ENCODE data around the gene EPHA8.

Gene EPHA8

DNA sequence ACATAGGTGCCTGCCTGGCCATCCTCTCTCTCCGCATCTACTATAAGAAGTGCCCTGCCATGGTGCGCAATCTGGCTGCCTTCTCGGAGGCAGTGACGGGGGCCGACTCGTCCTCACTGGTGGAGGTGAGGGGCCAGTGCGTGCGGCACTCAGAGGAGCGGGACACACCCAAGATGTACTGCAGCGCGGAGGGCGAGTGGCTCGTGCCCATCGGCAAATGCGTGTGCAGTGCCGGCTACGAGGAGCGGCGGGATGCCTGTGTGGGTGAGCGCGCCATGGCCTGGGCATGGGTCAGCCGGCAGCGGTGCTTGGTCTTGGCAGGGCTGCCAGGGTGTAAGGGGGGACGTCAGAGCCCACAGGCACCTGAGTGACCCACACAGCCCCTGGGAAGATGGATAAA lies 13.3 kb downstream of the EPHA8 start:
- TF ChIP-seq, protein P1, sequence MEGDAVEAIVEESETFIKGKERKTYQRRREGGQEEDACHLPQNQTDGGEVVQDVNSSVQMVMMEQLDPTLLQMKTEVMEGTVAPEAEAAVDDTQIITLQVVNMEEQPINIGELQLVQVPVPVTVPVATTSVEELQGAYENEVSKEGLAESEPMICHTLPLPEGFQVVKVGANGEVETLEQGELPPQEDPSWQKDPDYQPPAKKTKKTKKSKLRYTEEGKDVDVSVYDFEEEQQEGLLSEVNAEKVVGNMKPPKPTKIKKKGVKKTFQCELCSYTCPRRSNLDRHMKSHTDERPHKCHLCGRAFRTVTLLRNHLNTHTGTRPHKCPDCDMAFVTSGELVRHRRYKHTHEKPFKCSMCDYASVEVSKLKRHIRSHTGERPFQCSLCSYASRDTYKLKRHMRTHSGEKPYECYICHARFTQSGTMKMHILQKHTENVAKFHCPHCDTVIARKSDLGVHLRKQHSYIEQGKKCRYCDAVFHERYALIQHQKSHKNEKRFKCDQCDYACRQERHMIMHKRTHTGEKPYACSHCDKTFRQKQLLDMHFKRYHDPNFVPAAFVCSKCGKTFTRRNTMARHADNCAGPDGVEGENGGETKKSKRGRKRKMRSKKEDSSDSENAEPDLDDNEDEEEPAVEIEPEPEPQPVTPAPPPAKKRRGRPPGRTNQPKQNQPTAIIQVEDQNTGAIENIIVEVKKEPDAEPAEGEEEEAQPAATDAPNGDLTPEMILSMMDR (IDR thresholded peaks at IDR 0.05; ENCODE audit: extremely low read depth, insufficient read depth, missing control alignments): no peak
- DNase-seq (ENCODE audit: low spot score): no peak
- in situ Hi-C loops (cut with MboI; ENCODE audit: low pct_unique_long_range_greater_than_20kb, low sequenced_read_pairs, unreplicated experiment): no loop called here

DNA sequence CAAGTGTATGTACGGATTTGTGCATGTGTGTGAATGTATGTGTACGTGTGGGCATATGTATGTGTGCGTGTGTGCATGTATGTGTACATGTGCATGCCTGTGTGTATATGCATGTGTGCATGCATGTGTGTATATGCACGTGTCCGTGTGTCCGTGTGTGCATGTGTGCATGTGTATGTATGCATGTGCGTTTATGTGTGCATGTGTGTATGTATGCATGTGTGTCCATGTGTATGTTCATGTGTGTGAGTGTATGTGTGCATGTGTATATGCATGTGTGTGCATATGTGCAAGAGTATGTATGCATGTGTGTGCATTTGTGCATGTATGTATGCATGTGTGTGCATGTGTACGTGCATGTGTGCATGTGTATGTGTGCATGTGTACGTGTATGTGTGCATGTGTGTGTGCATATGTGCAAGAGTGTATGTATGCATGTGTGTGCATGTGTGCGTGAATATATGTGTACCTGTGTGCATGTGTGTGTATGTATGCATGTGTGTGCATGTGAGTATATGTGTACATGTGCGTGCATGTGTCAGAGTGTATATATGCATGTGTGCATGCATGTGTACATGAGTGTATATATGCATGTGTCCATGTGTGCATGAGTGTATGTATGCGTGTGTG lies 15.6 kb downstream of the EPHA8 start:
- no peak for DNase-seq (ENCODE audit: low spot score)
- TF ChIP-seq, protein P1 (IDR thresholded peaks at IDR 0.05; ENCODE audit: extremely low read depth, insufficient read depth, missing control alignments): no peak
- in situ Hi-C loops (cut with MboI; ENCODE audit: low pct_unique_long_range_greater_than_20kb, low sequenced_read_pairs, unreplicated experiment): no loop called here

DNA sequence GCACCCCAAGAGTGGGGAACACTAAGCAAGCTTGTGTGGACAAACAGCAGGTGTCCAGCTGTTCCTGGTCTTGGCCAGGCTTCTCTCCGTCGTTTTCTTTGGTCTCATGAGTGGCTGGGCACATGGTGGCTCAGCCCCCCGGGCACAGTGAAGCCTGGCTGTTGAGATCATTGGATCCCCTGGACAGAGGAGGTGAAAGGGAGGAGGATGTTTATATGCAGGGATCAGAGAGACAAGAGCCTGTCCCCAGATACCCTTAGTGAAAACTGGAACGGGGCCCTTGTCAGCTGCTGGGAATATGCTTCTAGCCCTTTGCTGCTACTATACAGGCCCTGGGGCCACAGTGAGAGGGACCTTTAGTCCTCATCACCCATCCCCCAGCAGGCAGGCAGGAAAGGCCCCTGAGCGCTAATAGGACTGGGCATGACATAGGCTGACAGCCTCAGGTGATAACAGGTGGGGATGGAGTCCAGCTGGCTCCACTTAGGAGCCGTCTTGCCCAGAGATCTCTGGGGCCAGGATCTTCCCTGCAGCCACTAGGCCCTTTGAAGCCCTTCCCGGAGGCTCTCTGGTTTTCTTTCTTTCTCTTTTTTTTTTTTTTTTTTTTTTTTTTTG lies 16.4 kb downstream of the EPHA8 start:
- DNase-seq (ENCODE audit: low spot score): no peak
- TF ChIP-seq, protein P1 (IDR thresholded peaks at IDR 0.05; ENCODE audit: extremely low read depth, insufficient read depth, missing control alignments): no peak
- in situ Hi-C loops (cut with MboI; ENCODE audit: low pct_unique_long_range_greater_than_20kb, low sequenced_read_pairs, unreplicated experiment): no loop called here

DNA sequence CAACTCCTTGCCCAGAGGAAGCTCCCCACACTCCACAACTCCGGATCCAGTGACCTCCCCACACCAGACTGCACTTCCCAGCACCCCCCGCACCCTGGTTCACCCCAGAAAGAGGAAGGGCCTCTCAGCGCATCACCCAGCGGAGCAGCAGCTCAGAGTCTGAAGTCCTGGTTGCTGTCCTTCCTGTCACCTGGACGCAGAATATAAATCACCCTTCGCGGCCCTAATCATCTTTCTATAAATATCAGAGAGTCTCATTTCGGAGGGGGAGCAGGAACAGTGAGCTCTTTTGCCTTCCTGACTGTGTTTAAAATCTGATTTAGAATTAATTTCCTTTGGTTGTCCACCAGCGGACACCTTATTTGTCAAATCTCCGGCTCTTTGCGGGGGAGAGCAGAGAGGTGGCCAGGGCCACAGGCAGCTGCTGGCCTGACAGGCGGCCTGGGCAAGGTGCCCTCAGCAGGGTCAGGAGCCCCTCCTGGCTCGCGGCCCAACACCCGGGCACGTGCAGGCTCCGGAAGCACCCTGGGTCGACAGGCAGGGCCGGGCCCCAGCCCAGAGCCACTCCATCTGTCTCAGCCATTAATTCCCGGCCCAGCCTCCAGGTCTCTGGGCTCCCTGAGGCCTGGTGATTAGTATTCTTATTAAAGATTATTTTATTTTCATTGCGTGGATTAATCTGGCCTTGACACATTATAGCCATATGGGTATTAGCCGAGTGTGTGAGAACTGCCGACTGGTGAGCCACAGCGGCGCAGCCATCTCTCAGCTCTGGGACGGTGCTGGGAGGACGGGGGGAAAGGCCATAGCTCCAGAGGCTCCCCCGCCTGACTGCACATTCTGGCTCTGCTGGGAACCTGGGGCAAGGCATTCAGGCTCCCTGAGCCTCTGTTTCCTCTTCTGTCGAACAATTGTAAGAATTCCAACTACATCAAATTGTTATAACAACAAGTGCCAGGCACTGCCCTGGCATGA lies 19.7 kb downstream of the EPHA8 start:
- in situ Hi-C loops (cut with MboI; ENCODE audit: low pct_unique_long_range_greater_than_20kb, low sequenced_read_pairs, unreplicated experiment): no loop called here
- TF ChIP-seq, protein P1 (IDR thresholded peaks at IDR 0.05; ENCODE audit: extremely low read depth, insufficient read depth, missing control alignments): no peak
- DNase-seq (ENCODE audit: low spot score): no peak

DNA sequence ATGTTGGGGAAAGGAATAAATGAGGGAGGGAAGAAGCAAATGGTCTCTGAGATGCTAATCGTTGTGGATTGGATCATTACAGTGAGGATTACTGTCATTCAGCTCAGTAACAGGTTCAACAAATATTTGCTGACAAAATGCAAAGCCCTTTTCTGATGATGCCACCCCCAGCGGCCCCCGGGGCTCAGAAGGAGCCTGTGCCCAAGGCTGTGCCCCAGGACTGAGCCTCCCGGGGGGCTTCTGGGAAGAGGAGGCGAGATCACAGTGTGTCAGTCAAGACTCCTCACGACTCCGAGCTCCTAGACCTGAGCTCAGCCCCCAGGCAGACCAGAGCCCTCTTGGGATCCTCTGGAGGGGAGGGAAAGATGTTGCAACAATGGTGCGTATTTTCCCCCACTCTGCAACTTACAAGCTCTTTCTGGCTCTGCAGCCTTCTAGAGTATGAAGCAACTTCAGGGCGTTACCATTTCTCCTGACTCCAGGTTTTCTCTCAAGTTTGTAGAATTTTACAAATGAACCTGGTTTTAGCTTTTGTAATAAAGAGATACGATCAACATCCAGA lies 20.8 kb downstream of the EPHA8 start:
- no peak for DNase-seq (ENCODE audit: low spot score)
- in situ Hi-C loops (cut with MboI; ENCODE audit: low pct_unique_long_range_greater_than_20kb, low sequenced_read_pairs, unreplicated experiment): no loop called here
- TF ChIP-seq, protein P1 (IDR thresholded peaks at IDR 0.05; ENCODE audit: extremely low read depth, insufficient read depth, missing control alignments): no peak

DNA sequence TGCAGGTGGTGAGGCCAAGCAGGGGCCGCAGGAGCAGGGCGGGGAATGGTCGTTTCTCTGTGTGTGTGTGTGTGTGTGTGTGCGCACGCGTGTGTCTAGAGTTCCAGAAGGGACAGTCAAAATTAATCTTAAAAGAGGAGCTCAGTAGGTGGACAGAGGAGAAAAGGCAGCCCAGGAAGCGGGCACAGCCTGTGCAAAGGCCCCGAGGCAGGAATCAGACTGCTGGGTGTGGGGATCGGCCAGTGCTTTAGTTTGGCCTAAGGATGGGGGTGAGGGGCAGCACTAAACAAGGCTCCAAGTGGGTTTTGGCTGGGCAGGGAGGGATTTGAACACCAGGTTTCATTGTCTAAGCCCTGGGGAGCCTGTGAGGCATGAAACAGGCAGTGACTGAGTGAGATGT lies 21.7 kb downstream of the EPHA8 start:
- in situ Hi-C loops (cut with MboI; ENCODE audit: low pct_unique_long_range_greater_than_20kb, low sequenced_read_pairs, unreplicated experiment): no loop called here

More for the DNA sequence above, 21.7 kb downstream of the EPHA8 start:
- TF ChIP-seq, protein P1 (IDR thresholded peaks at IDR 0.05; ENCODE audit: extremely low read depth, insufficient read depth, missing control alignments): no peak
- DNase-seq (ENCODE audit: low spot score): no peak
